ACC112 (cell line): Measurements from ENCODE around the gene GATC.
A peak's percentile ranks its signal among the peaks of the same experiment; 100 is the strongest.

Source experiments
- H2AFZ ChIP-seq: fragments of 200-600 bp; sonication (generic); one replicate; pipeline ENCODE4 v1.6.0; 2017; ENCODE audit warnings: antibody characterized with exemption, low read length; ENCODE audit not compliant: unreplicated experiment
- H3K27ac ChIP-seq: fragments of 200-600 bp; sonication (generic); 2 replicates; pipeline ENCODE4 v1.5.1; 2014; ENCODE audit warnings: low read depth, mild to moderate bottlenecking, antibody characterized with exemption, low read length, moderate library complexity
- H3K27me3 ChIP-seq: fragments of 200-600 bp; sonication (generic); 2 replicates; pipeline ENCODE4 v1.6.1; 2014; ENCODE audit warnings: mild to moderate bottlenecking, antibody characterized with exemption, low read length, moderate library complexity, mixed read lengths; ENCODE audit not compliant: insufficient read depth
- H3K36me3 ChIP-seq: fragments of 200-600 bp; sonication (generic); 2 replicates; pipeline ENCODE4 v1.6.1; 2016; ENCODE audit warnings: mild to moderate bottlenecking, antibody characterized with exemption, low read length, moderate library complexity, mixed read lengths; ENCODE audit not compliant: insufficient read depth
- H3K4me1 ChIP-seq: fragments of 200-600 bp; sonication (generic); one replicate; pipeline ENCODE4 v1.6.1; 2016; ENCODE audit warnings: low read length, mixed read lengths; ENCODE audit not compliant: insufficient read depth, unreplicated experiment, control insufficient read depth
- H3K4me3 ChIP-seq: fragments of 200-600 bp; sonication (generic); 2 replicates; pipeline ENCODE4 v1.5.1; 2014; ENCODE audit warnings: mild to moderate bottlenecking, low read depth, low read length
- H3K79me2 ChIP-seq: fragments of 200-600 bp; sonication (generic); one replicate; pipeline ENCODE4 v1.6.0; 2016; ENCODE audit warnings: low read length; ENCODE audit not compliant: control insufficient read depth, unreplicated experiment, insufficient read depth

The GATC gene

DNA sequence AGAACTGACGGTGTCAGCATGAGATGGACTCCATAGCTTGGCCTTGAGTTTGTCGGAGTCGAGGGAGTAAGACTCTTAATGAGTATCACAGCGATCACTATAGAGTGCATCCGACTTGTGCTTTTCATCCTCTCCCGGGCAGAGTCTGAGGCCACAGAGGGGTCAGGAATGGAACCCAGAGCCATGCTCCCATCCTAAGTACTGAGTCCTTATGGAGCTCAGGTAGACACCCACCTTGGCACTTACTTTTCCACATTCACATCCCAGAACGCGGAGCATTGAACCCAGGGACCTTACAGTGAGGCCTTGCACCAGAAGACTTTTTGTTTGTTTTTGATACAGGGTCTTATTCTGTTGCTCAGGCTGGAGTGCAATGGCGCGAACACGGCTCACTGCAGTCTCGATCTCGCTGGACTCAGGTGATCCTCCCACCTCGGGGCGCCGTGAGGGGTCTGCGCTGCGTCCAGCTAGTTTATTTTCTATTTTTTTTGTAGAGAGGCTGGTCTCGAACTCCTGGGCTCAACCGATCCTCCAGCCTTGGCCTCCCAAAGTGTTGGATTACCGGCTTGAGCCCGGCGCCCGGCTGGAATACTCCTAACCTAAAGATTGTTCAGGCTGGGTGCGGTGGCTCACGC, 24.0 kb downstream of the GATC start:
- Histone ChIP-seq H3K27me3 (no peaks in the 10 kb centered on the region), H3K36me3 (peaks cover 8% of the 10 kb centered on the region; the same call in 1 of the 2 replicates), H2AFZ (peak overlapping the region; percentile 85), H3K4me3 (peak overlapping the region; percentile 84), H3K27ac (peak overlapping the region; percentile 71), H3K4me1 (peaks cover 27% of the 10 kb centered on the region), H3K79me2 (peaks cover 71% of the 10 kb centered on the region)

DNA sequence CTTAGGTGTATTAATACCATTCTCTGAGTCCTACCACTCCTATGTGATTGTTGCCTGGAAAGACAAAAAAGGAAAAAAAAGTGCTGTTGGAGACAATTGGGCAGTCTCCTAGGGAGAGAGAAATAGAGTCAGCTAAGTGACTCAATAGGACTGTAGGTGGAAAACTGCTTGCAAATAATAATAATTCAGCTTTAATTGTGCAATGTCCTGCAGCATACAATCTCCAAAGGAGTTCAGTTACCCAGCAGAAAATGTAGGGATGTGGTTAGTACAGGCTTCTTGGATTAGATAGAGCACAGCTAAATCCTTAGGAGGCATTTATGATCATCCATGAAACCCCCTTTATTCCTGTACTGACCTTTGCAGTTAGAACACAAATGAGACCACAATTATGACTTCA, 26.3 kb downstream of the GATC start:
- Histone ChIP-seq H3K27me3 (no peaks in the 10 kb centered on the region), H3K79me2 (peaks cover 50% of the 10 kb centered on the region), H3K27ac (no peak overlapping the region), H3K4me1 (peaks cover 28% of the 10 kb centered on the region), H2AFZ (no peak overlapping the region), H3K36me3 (no peaks in the 10 kb centered on the region), H3K4me3 (no peak overlapping the region)

GRCh38 chr12:120473807-120474615, 27.8 kb downstream of the GATC start:
- Histone ChIP-seq H3K4me1 (peaks cover 28% of the 10 kb centered on the region), H3K4me3 (peak overlapping the region; percentile 35; the same call in 1 of the 2 replicates), H3K36me3 (no peaks in the 10 kb centered on the region), H3K27me3 (no peaks in the 10 kb centered on the region), H3K79me2 (peaks cover 35% of the 10 kb centered on the region), H2AFZ (no peak overlapping the region), H3K27ac (peak overlapping the region; percentile 56)

DNA sequence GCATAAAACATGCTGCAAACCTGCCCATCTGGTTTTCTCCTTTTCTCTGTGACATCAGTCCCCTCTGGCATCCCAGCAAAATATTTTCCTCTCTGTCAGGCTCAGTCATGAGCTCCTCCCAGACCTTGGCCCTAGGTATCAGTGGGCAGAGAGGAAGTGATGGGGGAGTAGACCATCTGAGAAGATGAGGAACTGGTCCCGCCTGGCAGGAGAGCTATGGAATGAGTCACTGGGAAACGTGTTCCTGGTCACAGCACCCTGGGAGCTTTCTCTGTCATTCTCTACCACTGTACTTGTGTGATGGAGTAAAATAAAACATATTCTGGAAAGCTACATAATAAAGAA, 28.3 kb downstream of the GATC start:
- Histone ChIP-seq H3K27ac (peak overlapping the region; percentile 56), H3K4me3 (peak overlapping the region; percentile 22), H3K27me3 (no peaks in the 10 kb centered on the region), H3K36me3 (no peaks in the 10 kb centered on the region), H3K4me1 (peaks cover 28% of the 10 kb centered on the region), H3K79me2 (peaks cover 29% of the 10 kb centered on the region), H2AFZ (no peak overlapping the region)

DNA sequence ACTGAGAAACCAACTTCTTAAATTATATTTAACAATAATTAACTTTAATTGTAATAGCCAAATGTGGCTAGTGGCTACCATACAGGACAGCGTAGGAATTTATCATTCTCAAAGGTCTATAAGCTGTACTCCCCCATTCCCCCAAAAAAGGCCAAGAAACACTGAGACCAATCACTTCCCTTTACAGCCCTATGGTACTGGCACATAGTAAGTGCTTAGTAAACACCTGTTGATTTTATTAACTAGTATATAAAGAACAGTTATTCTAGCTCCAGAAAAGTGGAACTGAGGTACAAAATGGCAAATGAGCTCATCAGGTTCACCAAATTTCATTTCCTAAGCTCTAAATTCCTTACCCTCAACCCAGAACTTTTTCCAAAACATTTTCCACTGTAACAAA, 29.4 kb downstream of the GATC start:
- Histone ChIP-seq H3K4me1 (peaks cover 23% of the 10 kb centered on the region), H3K36me3 (no peaks in the 10 kb centered on the region)

DNA sequence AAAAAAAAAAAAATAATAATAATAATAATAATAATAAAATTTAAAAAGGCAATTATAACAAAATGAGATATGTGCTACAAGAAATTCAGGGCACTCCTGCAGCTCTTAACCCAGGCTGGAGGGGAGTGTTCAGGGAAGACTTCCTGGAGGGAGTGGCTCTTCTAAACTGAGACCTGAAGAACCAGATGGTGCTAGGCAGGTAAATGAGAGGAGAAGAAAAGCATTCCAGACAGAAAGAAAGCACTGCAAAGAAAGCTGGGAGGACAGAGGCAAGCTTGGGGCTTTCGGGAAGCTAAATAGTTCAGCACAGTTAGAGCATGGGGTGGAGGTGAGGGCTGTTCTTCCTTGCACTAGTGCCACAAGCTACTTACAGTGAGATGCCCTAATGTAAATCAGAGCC, 33.2 kb downstream of the GATC start:
- Histone ChIP-seq H2AFZ (no peak overlapping the region), H3K79me2 (peaks cover 4% of the 10 kb centered on the region), H3K27me3 (no peaks in the 10 kb centered on the region), H3K27ac (no peak overlapping the region), H3K36me3 (no peaks in the 10 kb centered on the region), H3K4me3 (no peak overlapping the region), H3K4me1 (peaks cover 9% of the 10 kb centered on the region)

More for the DNA sequence above, 29.4 kb downstream of the GATC start:
- Histone ChIP-seq H3K27me3 (no peaks in the 10 kb centered on the region), H3K4me3 (no peak overlapping the region), H2AFZ (no peak overlapping the region), H3K79me2 (peaks cover 22% of the 10 kb centered on the region), H3K27ac (no peak overlapping the region; the same call in 1 of the 2 replicates)

DNA sequence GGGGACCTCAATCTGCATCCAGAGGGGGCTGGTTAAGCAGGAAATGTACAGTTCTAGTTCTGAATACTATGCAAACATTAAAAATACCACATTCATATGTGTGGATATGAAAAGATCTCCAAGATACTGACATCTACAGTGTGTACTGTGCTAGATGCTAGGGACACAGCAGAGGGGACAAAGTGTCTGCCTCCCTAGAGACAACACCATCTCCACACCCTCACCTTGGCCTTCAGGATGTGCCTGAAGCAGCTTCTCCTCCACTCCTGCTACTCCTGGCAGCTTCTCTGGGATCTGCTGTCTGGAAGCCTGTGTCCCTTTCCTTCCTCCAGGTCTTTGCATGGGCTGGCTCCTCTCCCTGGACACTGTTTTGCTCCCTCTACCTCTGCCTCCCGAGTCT, 34.0 kb downstream of the GATC start:
- H3K27ac ChIP-seq = no peak overlapping the region
- H3K27me3 ChIP-seq = no peaks in the 10 kb centered on the region

DNA sequence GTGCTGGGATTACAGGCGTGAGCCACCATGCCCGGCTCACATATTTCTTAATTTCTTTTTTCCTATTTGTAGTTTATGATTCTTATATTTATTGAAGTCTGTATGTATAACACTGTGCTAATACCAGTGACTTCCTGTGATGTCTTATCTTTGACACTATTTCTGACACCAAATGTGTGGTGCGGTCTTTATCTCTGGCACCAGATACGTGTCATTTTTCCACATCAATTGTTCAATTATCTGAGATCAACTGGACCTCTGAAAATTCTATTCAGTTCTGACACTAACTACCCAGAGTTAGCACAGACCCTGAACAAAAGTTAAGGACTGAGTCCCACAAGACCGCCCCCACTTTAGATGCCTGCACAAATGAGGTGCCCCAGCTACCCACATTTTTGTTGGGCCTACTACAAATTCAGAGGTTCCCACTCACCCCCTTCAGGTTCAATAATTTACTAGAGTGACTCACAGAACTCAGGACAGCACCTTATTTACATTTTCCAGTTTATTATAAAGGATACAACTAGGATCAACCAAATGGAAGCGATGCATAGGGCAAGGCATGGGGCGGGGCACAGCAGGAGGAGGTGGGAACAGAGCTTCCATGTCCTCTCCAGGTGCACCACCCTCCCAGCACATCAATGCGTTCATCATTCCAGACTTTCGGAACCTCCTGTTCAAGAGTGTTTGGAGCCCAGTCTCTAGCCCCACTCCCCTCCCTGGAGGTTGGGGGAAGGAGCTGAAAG, 35.0 kb downstream of the GATC start:
- H3K79me2 ChIP-seq = no peaks in the 10 kb centered on the region
- H3K27me3 ChIP-seq = no peaks in the 10 kb centered on the region
- no peaks in the 10 kb centered on the region for H3K4me1 ChIP-seq
- no peak overlapping the region for H3K4me3 ChIP-seq
- no peak overlapping the region for H3K27ac ChIP-seq
- H3K36me3 ChIP-seq = no peaks in the 10 kb centered on the region
- H2AFZ ChIP-seq = no peak overlapping the region

More for the DNA sequence above, 34.0 kb downstream of the GATC start:
- H2AFZ ChIP-seq = no peak overlapping the region
- no peaks in the 10 kb centered on the region for H3K36me3 ChIP-seq
- peaks cover 2% of the 10 kb centered on the region for H3K4me1 ChIP-seq
- H3K4me3 ChIP-seq = no peak overlapping the region
- H3K79me2 ChIP-seq = peaks cover 1% of the 10 kb centered on the region

DNA sequence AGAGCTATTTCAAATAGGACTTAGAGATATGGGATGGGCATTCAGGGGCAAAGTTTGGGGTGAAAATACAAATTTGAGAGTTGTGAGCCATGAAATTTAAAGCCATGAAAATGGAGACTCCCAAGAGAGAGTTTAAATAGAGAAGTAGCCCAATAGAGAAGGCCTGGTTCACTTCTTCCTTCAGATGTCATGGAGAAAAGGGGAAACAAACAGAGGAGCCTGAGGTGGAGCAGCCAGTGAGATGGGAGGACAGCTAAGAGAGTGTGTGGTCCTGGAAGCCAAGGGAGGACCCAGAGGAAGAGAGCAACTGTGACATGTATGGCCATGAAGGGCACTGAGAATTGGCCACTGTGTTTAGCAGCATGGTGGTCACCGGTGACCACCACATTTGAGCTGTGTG, 37.4 kb downstream of the GATC start:
- Histone ChIP-seq H3K36me3 (no peaks in the 10 kb centered on the region), H3K4me3 (no peak overlapping the region), H3K79me2 (no peaks in the 10 kb centered on the region), H3K27ac (no peak overlapping the region), H3K27me3 (no peaks in the 10 kb centered on the region), H2AFZ (no peak overlapping the region), H3K4me1 (no peaks in the 10 kb centered on the region)

- no peak overlapping the region for H2AFZ ChIP-seq
- H3K79me2 ChIP-seq = no peaks in the 10 kb centered on the region
- no peak overlapping the region for H3K4me3 ChIP-seq
- no peaks in the 10 kb centered on the region; the same call in 1 of the 2 replicates for H3K36me3 ChIP-seq
- H3K27ac ChIP-seq = no peak overlapping the region
- H3K4me1 ChIP-seq = no peaks in the 10 kb centered on the region
- no peaks in the 10 kb centered on the region for H3K27me3 ChIP-seq
Observed at GRCh38 chr12:120485961-120486881, 40.0 kb downstream of the GATC start.
